RWPE2 (cell line): ENCODE results near the gene INO80C.

Source experiments
- ATAC-seq: fragments of 200-7000 bp; cut with Tn5 transposase; 3 replicates; pipeline ENCODE4 v1.9.1; 2021; ENCODE audit warnings: low read depth
- DNase-seq: peaks from one replicate; pipeline ENCODE4 v3.0.0-alpha.2; 2020; ENCODE audit warnings: low spot score
- H3K27ac ChIP-seq: fragments of 450-650 bp; 2 replicates; pipeline ENCODE4 v1.5.1; 2017; ENCODE audit warnings: mild to moderate bottlenecking; ENCODE audit not compliant: poor library complexity, severe bottlenecking
- H3K27me3 ChIP-seq: fragments of 250-450 bp; sonication (Bioruptor Pico); 2 replicates; pipeline ENCODE4 v1.5.1; 2021; ENCODE audit warnings: mild to moderate bottlenecking, moderate library complexity; ENCODE audit not compliant: insufficient read depth, poor library complexity, severe bottlenecking
- H3K36me3 ChIP-seq: fragments of 250-450 bp; sonication (Bioruptor Pico); 2 replicates; pipeline ENCODE4 v1.5.1; 2020; ENCODE audit warnings: low read depth, mild to moderate bottlenecking, moderate library complexity
- H3K4me1 ChIP-seq: fragments of 250-450 bp; sonication (Bioruptor Pico); 2 replicates; pipeline ENCODE4 v1.5.1; 2021; ENCODE audit warnings: mild to moderate bottlenecking, moderate library complexity; ENCODE audit not compliant: insufficient read depth, poor library complexity, severe bottlenecking
- H3K4me3 ChIP-seq: fragments of 250-450 bp; sonication (Bioruptor Pico); 2 replicates; pipeline ENCODE4 v1.5.1; 2021; ENCODE audit warnings: mild to moderate bottlenecking, moderate library complexity; ENCODE audit not compliant: severe bottlenecking
- H3K9me3 ChIP-seq: fragments of 250-450 bp; sonication (Bioruptor Pico); 2 replicates; pipeline ENCODE4 v1.5.1; 2021; ENCODE audit warnings: mild to moderate bottlenecking, moderate library complexity; ENCODE audit not compliant: severe bottlenecking
- CTCF ChIP-seq: fragments of 450-650 bp; IDR thresholded peaks from one replicate; pipeline ENCODE4 v1.5.1; 2017; ENCODE audit warnings: mild to moderate bottlenecking, moderate library complexity; ENCODE audit not compliant: poor library complexity, severe bottlenecking

INO80C gene

GRCh38 chr18:35510076-35510651 is 12.4 kb upstream of the INO80C start:
- H3K9me3 ChIP-seq = no peaks in the 10 kb centered on the region
- no peaks in the 10 kb centered on the region for H3K27me3 ChIP-seq
- no peaks in the 10 kb centered on the region for H3K36me3 ChIP-seq
- H3K27ac ChIP-seq = no peak overlapping the region
- no peak overlapping the region for H3K4me3 ChIP-seq
- no peak for TF ChIP-seq CTCF
- DNase-seq (no peak), ATAC-seq (no peak)
- peaks cover 12% of the 10 kb centered on the region for H3K4me1 ChIP-seq

GRCh38 chr18:35508746-35509338 is 11.1 kb upstream of the INO80C start:
- ATAC-seq = no peak
- no peaks in the 10 kb centered on the region for H3K36me3 ChIP-seq

GRCh38 chr18:35508030-35508429 is 10.3 kb upstream of the INO80C start:
- no peak for DNase-seq
- Histone ChIP-seq H3K27ac (no peak overlapping the region), H3K27me3 (no peaks in the 10 kb centered on the region), H3K9me3 (no peaks in the 10 kb centered on the region), H3K4me1 (peaks cover 5% of the 10 kb centered on the region), H3K36me3 (no peaks in the 10 kb centered on the region), H3K4me3 (no peak overlapping the region)
- no peak for TF ChIP-seq CTCF
- ATAC-seq = no peak

More at GRCh38 chr18:35508746-35509338, 11.1 kb upstream of the INO80C start:
- peaks cover 12% of the 10 kb centered on the region for H3K4me1 ChIP-seq
- no peaks in the 10 kb centered on the region for H3K27me3 ChIP-seq
- no peaks in the 10 kb centered on the region for H3K9me3 ChIP-seq
- no peak overlapping the region for H3K27ac ChIP-seq
- no peak for TF ChIP-seq CTCF
- DNase-seq = no peak
- H3K4me3 ChIP-seq = no peak overlapping the region

- Histone ChIP-seq H3K27ac (no peak overlapping the region), H3K36me3 (no peaks in the 10 kb centered on the region), H3K4me3 (no peak overlapping the region), H3K4me1 (peaks cover under 1% of the 10 kb centered on the region), H3K27me3 (no peaks in the 10 kb centered on the region), H3K9me3 (no peaks in the 10 kb centered on the region)
- no peak for DNase-seq
- TF ChIP-seq CTCF = no peak
- ATAC-seq = no peak
Observed at GRCh38 chr18:35507623-35508022, 9.9 kb upstream of the INO80C start.

- H3K27me3 ChIP-seq = no peaks in the 10 kb centered on the region
- no peak for ATAC-seq
- H3K9me3 ChIP-seq = no peaks in the 10 kb centered on the region
- H3K4me3 ChIP-seq = no peak overlapping the region
- DNase-seq = no peak
- TF ChIP-seq CTCF = no peak
- H3K36me3 ChIP-seq = no peaks in the 10 kb centered on the region
- H3K4me1 ChIP-seq = peaks cover 4% of the 10 kb centered on the region
- H3K27ac ChIP-seq = no peak overlapping the region
Observed at GRCh38 chr18:35507192-35507591, 9.4 kb upstream of the INO80C start.
